GM18505 (cell line): Measurements from ENCODE around the gene ARHGAP19.

Experiments used
- ATAC-seq: cut with Tn5 transposase; IDR thresholded peaks from one replicate; pipeline ENCODE4 v1.9.1; 2021; ENCODE audit not compliant: unreplicated experiment
- POLR2A ChIP-seq: IDR thresholded peaks from 4 replicates; pipeline ENCODE4 v1.6.1; 2011; ENCODE audit warnings: borderline replicate concordance; ENCODE audit not compliant: insufficient read depth, insufficient read length; ENCODE audit errors: extremely low read depth

The ARHGAP19 gene

GRCh38 chr10:97222326-97222961 is 70.0 kb downstream of the ARHGAP19 start:
- TF ChIP-seq POLR2A = no peak
- ATAC-seq = no peak

- no peak for ATAC-seq
- no peak for TF ChIP-seq POLR2A
Measured at GRCh38 chr10:97220355-97220754, 72.1 kb downstream of the ARHGAP19 start.

DNA sequence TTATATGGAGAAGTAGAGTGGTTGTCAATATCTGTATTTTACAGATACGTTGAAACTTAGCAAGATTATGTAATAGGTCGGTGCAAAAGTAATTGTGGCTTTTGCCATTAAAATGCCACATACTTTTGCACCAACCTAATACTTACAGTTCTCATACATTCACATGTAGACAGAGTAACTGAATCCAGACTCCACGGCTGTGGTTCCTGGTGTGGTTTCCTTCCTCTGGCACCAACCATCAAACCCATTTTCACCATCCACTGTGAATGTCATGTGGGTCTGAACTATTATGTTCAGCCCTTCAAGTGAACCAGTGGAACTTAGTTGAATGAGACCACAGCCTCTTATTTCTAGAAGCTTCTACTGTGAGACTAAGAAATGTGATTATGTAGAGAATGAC is 75.1 kb downstream of the ARHGAP19 start:
- no peak for ATAC-seq
- no peak for TF ChIP-seq POLR2A

DNA sequence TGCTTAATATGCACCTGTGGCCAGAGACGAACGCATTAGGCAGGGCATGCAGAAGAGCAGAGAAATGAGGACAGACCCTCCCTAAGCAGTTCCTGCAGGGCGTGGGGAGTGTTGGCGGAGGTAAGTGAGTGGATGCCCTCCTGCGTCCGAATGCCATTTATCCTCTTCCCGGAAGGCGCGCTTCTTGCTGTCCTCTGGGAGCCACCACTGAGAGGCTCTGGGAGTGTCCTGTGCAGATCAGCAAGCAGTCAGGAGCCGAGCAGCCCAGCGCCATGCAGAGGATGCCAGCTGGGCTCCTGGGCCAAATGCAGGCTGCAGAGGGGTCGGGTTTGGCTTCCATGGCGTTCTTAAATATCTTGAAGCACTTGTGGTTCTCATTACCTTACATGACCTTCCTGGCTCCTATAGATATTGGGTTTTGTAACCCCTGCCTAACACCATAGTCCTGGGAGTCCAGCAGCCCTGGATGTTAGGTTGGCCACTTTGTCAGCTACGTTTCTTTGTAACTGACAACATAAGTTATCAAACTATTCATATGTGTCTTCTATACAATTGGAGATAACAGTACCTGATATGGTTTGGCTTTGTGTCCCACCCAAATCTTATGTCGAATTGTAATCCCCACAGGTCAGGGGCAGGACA is 76.7 kb downstream of the ARHGAP19 start:
- ATAC-seq = no peak
- TF ChIP-seq POLR2A = no peak

DNA sequence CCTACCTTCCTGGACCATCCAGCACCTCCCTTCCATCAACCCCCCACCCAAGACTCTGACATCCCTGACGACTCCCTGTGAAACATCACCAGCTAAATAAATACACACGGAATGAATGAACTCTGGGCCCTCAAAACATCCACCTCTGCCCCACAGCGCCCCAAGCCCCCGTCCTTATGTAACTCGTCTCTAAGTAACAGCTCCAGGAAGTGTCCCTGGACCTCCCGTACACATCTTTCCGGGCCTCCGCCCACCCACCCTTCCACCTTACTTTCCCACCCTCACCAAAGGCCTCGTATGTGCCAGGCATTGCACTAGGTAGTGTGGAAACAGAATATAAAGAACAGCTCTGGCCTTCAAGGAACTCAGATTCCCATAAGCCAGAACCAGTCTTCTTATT is 79.0 kb downstream of the ARHGAP19 start:
- TF ChIP-seq POLR2A = no peak
- ATAC-seq = no peak

DNA sequence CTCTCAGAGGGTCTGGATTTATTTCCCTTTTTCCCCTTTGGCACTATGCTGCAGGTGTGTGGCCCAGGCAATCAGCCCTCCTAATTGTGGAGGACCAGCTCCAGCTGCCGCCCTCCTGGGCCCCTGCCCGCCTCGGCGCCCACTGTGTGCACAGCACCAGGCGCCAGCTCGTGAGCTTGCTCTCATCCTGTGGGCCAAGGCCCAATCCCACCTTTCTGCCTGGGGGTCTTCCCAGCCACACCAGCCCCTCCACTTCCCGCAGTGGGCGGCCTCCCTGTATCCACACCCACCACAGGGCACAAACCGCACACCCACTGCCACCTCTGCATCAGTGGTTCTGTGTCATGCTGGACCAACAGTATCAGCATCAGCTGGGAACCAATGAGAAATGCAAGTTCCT is 81.2 kb downstream of the ARHGAP19 start:
- no peak for ATAC-seq
- no peak for TF ChIP-seq POLR2A

DNA sequence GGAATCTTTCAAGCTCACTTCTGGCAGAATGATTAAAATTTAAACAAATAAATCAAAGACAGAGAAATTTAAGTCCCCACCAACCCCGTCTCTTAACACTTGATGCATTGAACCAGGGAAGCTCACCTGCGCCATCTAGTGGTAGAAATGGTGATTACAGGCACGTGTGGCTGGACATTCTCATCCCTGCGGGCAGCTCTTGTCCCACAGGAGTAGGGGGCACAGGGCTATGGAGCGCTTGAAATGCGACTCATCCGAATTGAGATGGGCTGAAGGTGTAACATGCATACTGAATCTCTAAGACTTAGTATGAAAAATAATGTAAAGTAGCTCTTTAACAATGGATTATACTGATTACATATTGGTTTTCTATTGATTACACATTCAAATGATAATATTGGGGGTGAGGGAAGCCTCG is 81.9 kb downstream of the ARHGAP19 start:
- TF ChIP-seq POLR2A = no peak
- no peak for ATAC-seq

DNA sequence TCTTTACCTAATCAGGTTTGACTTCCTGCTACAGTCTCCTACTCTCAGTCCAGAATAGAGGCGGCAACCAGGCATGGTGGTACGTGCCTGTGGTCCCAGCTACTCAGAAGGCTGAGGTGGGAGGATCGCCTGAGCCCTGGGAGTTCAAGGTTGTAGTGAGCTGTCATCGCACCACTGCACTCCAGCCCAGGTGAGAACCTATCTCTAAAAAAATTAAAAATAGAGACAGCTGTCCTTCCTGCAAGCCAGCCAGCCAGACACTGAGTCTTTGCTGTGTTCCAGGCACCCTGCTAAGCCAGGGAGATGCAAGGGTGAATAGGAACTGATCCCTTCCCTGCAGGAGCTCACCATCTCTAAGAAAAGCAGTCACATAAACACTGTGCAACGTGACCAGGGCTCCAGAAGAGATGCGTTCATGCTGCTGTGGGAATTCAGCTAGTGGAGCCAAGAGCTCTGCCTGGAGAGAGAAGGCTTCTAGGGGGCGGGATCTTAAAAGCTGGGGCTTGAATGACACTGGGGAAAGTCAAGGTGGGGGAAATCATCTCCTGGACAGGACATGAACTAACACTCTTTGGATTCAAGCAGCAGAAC is 84.6 kb downstream of the ARHGAP19 start:
- TF ChIP-seq POLR2A = no peak
- no peak for ATAC-seq

DNA sequence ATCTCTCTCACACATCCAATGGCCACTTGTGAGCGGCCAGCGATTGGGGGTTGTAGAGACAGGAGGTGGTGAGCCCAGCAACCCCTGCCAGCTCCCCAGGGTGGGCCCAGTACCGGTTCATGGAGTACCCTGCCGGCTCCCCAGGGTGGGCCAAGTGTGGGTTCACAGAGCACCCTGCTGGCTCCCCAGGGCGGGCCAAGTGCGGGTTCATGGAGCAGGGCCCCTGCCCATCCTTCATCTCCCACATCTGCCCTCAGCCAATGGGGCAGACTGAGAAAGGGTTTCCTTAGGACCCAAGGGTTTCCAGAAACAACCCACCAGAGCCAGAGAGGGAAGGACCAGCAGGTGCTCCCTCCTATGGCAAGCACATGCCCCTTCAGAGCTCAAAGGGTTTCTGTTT is 85.3 kb downstream of the ARHGAP19 start:
- no peak for ATAC-seq
- no peak for TF ChIP-seq POLR2A

DNA sequence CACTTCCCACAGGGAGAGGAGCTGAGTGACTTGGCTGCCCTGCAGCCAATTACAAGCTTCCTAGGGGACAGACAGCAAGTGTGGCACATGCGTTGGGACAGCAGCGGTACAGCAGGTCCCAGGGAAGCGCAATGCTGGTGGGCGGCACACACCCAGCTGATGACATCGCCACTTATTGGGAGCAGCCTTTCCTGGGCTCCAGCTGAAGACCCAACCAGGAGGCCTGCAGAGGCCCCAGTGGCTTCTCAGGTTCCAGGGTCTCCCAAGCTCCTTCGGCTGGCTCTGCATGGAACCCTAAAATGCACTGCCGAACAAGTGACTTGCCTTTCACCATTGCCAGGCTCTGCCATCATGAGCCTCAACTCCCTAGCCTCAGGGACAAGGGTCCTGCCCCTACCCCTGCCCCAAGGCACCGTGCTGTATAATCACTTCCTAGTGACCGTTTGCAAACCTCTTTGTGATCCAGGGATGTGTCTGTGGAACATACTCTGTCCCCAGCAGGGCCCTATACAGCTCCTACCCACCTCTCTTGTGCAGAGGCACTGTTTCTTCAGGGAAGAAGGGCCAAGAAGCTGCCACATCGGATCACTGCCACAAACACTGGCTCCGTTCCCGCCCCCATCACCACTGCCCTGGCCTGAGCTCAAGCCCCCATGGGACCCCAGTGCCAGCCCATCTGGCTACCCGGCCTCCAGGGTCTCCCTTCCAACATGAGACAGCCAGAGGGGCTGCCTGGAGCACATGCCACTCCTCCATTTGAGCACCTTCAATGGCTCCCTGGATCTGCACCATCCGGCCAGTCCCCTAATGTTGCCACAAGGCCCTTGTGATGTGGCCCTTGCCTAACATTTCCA is 87.4 kb downstream of the ARHGAP19 start:
- no peak for TF ChIP-seq POLR2A
- ATAC-seq = no peak

- ATAC-seq = no peak
- TF ChIP-seq POLR2A = no peak
Measured at GRCh38 chr10:97203220-97203619, 89.2 kb downstream of the ARHGAP19 start.

- no peak for TF ChIP-seq POLR2A
Measured at GRCh38 chr10:97200616-97201015, 91.8 kb downstream of the ARHGAP19 start.

GRCh38 chr10:97199152-97199551 is 93.3 kb downstream of the ARHGAP19 start:
- TF ChIP-seq POLR2A = no peak
- ATAC-seq = no peak

More at GRCh38 chr10:97200616-97201015, 91.8 kb downstream of the ARHGAP19 start:
- no peak for ATAC-seq

DNA sequence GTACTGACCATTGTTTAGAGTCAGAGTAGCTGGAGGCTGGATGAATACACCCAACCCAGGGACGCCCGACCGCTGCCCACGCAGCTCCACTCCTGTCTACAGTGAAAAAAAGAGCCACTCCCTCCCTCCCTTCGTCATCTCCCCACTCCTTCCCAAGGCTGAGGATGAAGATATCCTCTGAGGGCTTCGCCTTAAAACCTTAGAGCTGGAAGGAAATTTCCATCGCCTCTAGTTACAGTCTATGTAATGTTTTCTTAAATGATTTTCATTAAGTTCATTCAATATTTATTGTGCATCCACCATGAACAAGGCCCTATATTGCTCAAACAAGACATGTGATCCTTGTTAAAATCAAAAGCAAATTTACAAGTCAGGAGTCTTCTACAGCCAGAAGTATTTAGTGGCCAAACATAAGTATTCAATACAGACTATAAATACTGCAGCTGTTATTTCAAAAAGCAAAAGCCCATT is 95.4 kb downstream of the ARHGAP19 start:
- no peak for ATAC-seq
- no peak for TF ChIP-seq POLR2A
